HepG2 (cell line): ENCODE results near the gene MRPS35. TPM values are rescaled to one million over a fixed set of nuclear protein-coding genes. Genes with fewer than 3 reads are reported as not detected.
A peak's percentile ranks its signal among the peaks of the same experiment; 100 is the strongest.

Source experiments
- FOXC1 ChIP-seq: sonication (generic); formaldehyde crosslinking; IDR thresholded peaks from 2 replicates; pipeline ENCODE4 v1.8.0; 2022; ENCODE audit warnings: mild to moderate bottlenecking, missing genetic modification reagents, borderline replicate concordance
- GLMP ChIP-seq: sonication (generic); formaldehyde crosslinking; IDR thresholded peaks from 2 replicates; pipeline ENCODE4 v1.9.0; 2021; ENCODE audit warnings: missing genetic modification reagents, mild to moderate bottlenecking, borderline replicate concordance
- KLF16 ChIP-seq, 2 experiments: sonication (generic) in 1 of 2; formaldehyde crosslinking in 1 of 2; IDR thresholded peaks; 2 replicates each; pipeline versions ENCODE4 v1.6.1 to v1.8.0; 2016 to 2023; ENCODE audit warnings: missing genetic modification reagents in 2 of 2, missing compliant biosample characterization in 1 of 2
- MAX ChIP-seq: IDR thresholded peaks from 2 replicates; pipeline ENCODE4 v1.6.1; 2012; ENCODE audit warnings: inconsistent platforms
- NONO ChIP-seq, 2 experiments: fragments of 450-650 bp in 1 of 2; sonication (generic) in 1 of 2; formaldehyde crosslinking in 1 of 2; IDR thresholded peaks in 1 of 2; conservative IDR thresholded peaks in 1 of 2; 2 replicates each; pipeline versions ENCODE4 v1.6.1 to v1.8.0; 2017 to 2022; ENCODE audit warnings: mild to moderate bottlenecking in 1 of 2, missing genetic modification reagents in 1 of 2, moderate library complexity in 1 of 2
- NR2C2 ChIP-seq: sonication (generic); formaldehyde crosslinking; IDR thresholded peaks from 2 replicates; pipeline ENCODE4 v1.4.0; 2020; ENCODE audit warnings: missing genetic modification reagents, mild to moderate bottlenecking, moderate library complexity, borderline replicate concordance
- RXRB ChIP-seq: IDR thresholded peaks from 2 replicates; pipeline ENCODE4 v1.6.1; 2016; ENCODE audit warnings: borderline replicate concordance, missing genetic modification reagents, missing compliant biosample characterization
- SOX5 ChIP-seq: IDR thresholded peaks from 2 replicates; pipeline ENCODE4 v1.6.1; 2016; ENCODE audit warnings: borderline replicate concordance
- STAG1 ChIP-seq: sonication (generic); formaldehyde crosslinking; IDR thresholded peaks from 2 replicates; pipeline ENCODE4 v1.4.0; 2020; ENCODE audit warnings: missing genetic modification reagents
- XRCC5 ChIP-seq: fragments of 200-400 bp; formaldehyde crosslinking; optimal IDR thresholded peaks from 2 replicates; pipeline ENCODE3; 2017; ENCODE audit warnings: mild to moderate bottlenecking, low read length
- ZFX ChIP-seq: sonication (generic); formaldehyde crosslinking; IDR thresholded peaks from 2 replicates; pipeline ENCODE4 v1.4.0; 2020; ENCODE audit warnings: mild to moderate bottlenecking, low read depth, missing genetic modification reagents, moderate library complexity
- ZNF891 ChIP-seq: sonication (generic); formaldehyde crosslinking; IDR thresholded peaks from 2 replicates; pipeline ENCODE4 v1.5.0; 2020; ENCODE audit warnings: mild to moderate bottlenecking, missing genetic modification reagents
- polyA plus RNA-seq, 8 experiments: library from polyadenylated mRNA; depleted of rRNA in 3 of 8; stranded (reverse) in 7 of 8; unstranded in 1 of 8; fragments of >200 nt; fragmentation: Illumina TruSeq in 4 of 8; extraction: Trizol in 4 of 8; gene quantifications; 2 replicates each; pipeline versions ENCODE4 v1.2.1 to v1.2.3, GENCODE V29; 2011 to 2016; ENCODE audit warnings: low read depth in 4 of 8, missing spikeins in 1 of 8, mixed read lengths in 1 of 8; ENCODE audit not compliant: insufficient read depth in 1 of 8
- total RNA-seq, 5 experiments: library from RNA; depleted of rRNA; stranded (reverse); fragments of >200 nt; fragmentation: Illumina TruSeq; extraction: Trizol; gene quantifications; 2 replicates each; pipeline ENCODE4 v1.2.3, GENCODE V29; 2016; ENCODE audit warnings: low read depth in 1 of 5

Gene MRPS35
- total and polyA plus RNA-seq, 2 of the 13 experiments (the other 11 are each of a cell fraction or from before 2014, with no cell fraction given) = 63.4 to 104 TPM

GRCh38 chr12:27705263-27705662 lies 5.4 kb upstream of the MRPS35 start (continued):
- TF ChIP-seq GLMP (CRISPR knock-in tag) (no peak), SOX5 (CRISPR knock-in tag) (peak; percentile 16; the same call in 1 of the 2 replicates), STAG1 (CRISPR knock-in tag) (peak; percentile 52), FOXC1 (CRISPR knock-in tag) (0 out of 2 replicates have a peak, but pooled peaks have one; percentile 37), XRCC5 (peak; percentile 86), ZNF891 (CRISPR knock-in tag) (peak; percentile 42; the same call in 1 of the 2 replicates), MAX (peak; percentile 82), ZFX (CRISPR knock-in tag) (peak; percentile 70), NONO (IDR thresholded peaks at IDR 0.05) (no peak), NONO (CRISPR knock-in tag; conservative IDR thresholded peaks at IDR 0.05) (0 out of 2 replicates have a peak, but pooled peaks have one; percentile 31), KLF16 (CRISPR knock-in tag; IDR thresholded peaks at IDR 0.05) (0 out of 4 replicates have a peak, but pooled peaks of 1 of the 2 experiments have one; percentile 43), RXRB (CRISPR knock-in tag) (peak; percentile 24; the same call in 1 of the 2 replicates), NR2C2 (CRISPR knock-in tag) (peak; percentile 20; the same call in 1 of the 2 replicates)
